ENCODE data around the gene MLEC.
"Not testable (repeated sequence)": the region's sequence is repeated elsewhere in the genome, so short reads cannot be mapped to it uniquely, and the experiment has no call there.

MLEC gene

DNA sequence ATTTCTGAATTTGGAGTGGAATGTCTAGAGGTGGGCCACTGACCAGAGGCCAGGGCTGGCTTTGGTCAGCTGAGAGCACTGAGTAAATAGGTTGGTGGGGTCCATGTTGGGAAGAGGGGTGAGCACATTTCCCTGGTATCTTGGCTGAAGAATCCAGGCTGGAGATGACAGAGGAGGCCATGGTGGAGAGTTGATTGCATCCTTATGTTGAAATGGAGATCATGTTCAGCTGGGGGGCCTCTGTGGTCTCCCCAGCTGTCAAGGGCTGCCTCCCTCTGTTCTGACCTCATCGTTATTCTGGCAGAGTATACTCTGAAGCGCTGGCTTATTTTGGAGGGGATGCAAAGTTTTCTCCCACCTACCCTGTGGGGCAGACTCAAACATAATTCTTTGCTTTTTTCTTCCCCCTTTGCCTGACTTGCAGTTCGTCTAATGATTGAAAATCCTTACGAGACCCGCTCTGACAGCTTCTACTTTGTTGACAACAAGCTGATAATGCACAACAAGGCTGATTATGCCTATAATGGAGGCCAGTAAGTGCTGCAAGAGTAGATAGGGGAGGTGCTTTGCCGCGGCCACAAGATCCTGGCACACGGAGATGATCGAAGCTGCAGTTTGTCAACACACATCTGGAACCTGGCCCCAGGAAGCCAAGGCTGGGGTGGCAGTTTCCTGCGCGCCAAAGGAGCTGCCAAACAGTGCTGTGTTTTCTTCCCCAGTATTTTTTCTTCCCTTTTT, 32.7 kb downstream of the MLEC start:
- Histone ChIP-seq H3K27ac (ENCODE audit: low read depth, low read length) (no peak overlapping the region), H3K36me3 (ENCODE audit: control insufficient read depth, insufficient read depth, low read length) (peaks cover 28% of the 10 kb centered on the region), H3K27me3 (ENCODE audit: control insufficient read depth, insufficient read depth, low read length) (no peaks in the 10 kb centered on the region), H3K9ac (ENCODE audit: low read length) (no peak overlapping the region), H3K4me1 (ENCODE audit: control insufficient read depth, insufficient read depth, low read length) (no peaks in the 10 kb centered on the region), H3K4me3 (ENCODE audit: low read length) (no peak overlapping the region)

DNA sequence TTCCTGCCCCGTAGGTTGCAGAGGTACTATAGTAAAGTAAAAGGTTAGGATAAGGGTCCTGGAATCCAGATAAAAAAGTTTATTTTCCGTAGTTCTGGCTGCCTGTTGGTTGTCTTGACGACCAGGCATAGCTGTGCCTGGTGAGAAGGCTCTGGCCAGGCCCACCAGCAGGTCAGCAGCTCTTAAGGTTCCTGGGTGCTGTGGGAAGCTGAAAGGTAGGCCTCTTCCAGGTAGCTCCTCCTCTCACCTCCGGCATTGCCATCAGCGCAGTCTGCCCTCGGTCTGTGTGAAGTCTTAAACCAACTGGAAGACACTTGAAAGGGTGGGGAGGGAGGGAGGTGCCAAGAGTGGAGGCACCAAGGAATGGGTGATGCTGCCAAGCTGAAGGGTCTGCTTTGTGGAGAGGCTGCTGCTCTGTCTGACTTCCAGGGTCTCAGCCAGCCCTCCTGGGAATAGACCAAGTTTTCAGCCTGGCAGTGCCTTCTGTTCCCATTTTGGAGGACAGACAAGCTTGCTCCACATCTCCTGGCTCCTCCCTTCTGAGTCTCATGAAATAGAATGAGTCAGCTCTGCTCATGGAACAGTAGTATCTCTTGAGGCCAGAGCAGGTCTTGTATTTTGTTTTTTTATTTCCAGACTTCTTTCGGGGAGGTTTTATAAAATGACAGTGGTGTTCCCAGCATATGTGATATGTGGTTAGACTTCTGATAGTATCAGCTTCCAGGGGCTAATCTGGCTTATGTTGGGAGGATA, 33.5 kb downstream of the MLEC start:
- Histone ChIP-seq H3K27me3 (ENCODE audit: control insufficient read depth, insufficient read depth, low read length) (no peaks in the 10 kb centered on the region), H3K36me3 (ENCODE audit: control insufficient read depth, insufficient read depth, low read length) (peaks cover 25% of the 10 kb centered on the region), H3K27ac (ENCODE audit: low read depth, low read length) (no peak overlapping the region), H3K4me1 (ENCODE audit: control insufficient read depth, insufficient read depth, low read length) (no peaks in the 10 kb centered on the region), H3K9ac (ENCODE audit: low read length) (no peak overlapping the region), H3K4me3 (ENCODE audit: low read length) (no peak overlapping the region)

DNA sequence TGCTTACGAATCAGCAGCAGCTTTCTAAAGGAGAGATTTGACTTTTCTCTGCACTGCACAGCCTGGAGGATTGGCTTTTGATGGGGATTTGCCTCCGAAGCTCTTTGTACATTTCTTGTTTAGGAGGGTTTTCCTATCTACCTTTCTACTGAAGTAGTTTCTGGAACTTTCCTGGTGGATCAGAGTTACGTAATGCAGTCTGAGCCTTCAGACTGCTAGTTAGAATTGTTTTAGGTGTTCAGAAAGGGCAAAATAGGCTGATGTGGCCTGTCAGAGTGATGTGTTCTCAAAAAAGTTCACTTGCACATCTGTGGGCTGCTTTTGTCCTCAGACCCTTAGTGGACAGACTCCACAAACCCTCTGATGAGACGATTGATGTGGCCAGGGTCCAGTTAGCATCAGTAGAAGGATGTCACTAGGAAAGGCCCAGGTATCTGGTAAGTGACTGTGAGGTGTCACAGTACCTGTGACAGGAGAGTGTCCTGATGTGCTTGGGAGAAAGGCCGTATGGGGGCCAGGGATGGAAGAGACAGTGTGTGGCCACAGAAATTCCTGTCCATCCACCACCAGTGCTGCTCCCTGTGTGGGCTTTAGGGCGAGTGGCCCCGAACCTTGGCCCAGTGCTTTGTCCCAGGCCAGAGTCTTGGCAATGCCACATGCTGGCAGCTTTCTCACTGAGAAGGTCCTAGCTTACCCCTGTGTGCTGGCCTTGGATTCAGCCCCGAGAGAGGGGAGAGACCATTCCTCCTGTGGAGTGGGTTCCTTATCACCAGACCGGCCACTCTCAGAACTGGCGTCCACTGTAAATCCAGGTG, 34.2 kb downstream of the MLEC start:
- Histone ChIP-seq H3K27ac (ENCODE audit: low read depth, low read length) (no peak overlapping the region), H3K9ac (ENCODE audit: low read length) (no peak overlapping the region)

DNA sequence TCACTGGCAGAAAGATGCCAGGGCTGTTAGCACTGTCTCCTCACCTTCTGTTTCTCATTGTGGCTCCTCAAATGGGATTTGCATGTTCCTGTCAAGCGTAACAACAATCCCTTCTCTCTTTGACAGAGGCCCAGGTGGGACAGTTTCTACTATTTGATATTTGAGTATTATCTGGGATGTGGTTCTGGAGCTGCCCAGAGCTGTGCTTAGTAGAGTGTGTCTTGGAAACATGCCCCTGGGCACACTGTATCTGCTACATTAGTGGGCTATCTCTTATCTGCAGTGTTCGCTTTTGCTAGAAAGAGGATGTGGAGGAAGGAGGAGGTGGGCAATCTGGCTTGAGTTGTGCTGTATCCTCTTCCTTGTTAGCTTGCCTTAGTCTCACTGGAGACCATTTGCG, 34.9 kb downstream of the MLEC start:
- Histone ChIP-seq H3K27ac (ENCODE audit: low read depth, low read length) (no peak overlapping the region), H3K4me3 (ENCODE audit: low read length) (no peak overlapping the region), H3K36me3 (ENCODE audit: control insufficient read depth, insufficient read depth, low read length) (peaks cover 19% of the 10 kb centered on the region), H3K4me1 (ENCODE audit: control insufficient read depth, insufficient read depth, low read length) (no peaks in the 10 kb centered on the region), H3K9ac (ENCODE audit: low read length) (no peak overlapping the region), H3K27me3 (ENCODE audit: control insufficient read depth, insufficient read depth, low read length) (no peaks in the 10 kb centered on the region)

More for the DNA sequence above, 34.2 kb downstream of the MLEC start:
- Histone ChIP-seq H3K27me3 (ENCODE audit: control insufficient read depth, insufficient read depth, low read length) (no peaks in the 10 kb centered on the region), H3K4me3 (ENCODE audit: low read length) (no peak overlapping the region), H3K36me3 (ENCODE audit: control insufficient read depth, insufficient read depth, low read length) (peaks cover 22% of the 10 kb centered on the region), H3K4me1 (ENCODE audit: control insufficient read depth, insufficient read depth, low read length) (no peaks in the 10 kb centered on the region)

DNA sequence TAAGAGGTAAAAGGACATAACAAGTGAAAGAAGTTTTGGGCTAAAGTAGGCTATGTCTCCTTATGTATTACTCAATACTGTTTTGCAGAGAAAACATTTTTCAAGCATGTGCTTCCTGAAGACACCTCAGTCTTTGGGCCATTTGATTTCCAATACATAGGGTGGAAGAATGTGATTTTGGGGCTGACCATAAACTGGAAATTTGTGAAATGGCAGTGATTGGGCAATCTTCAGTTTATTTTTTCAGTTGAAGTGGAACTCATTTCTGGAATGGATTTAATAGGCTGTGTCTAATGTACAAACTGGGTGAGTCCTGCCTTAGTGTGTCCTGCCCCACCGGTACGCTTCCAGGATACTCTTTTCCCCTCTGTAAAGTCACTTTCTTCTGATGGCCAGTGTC, 35.8 kb downstream of the MLEC start:
- H3K27me3 ChIP-seq (ENCODE audit: control insufficient read depth, insufficient read depth, low read length) = no peaks in the 10 kb centered on the region
- no peak overlapping the region for H3K9ac ChIP-seq (ENCODE audit: low read length)
- no peak overlapping the region for H3K4me3 ChIP-seq (ENCODE audit: low read length)
- no peak overlapping the region for H3K27ac ChIP-seq (ENCODE audit: low read depth, low read length)
- H3K36me3 ChIP-seq (ENCODE audit: control insufficient read depth, insufficient read depth, low read length) = peaks cover 19% of the 10 kb centered on the region
- H3K4me1 ChIP-seq (ENCODE audit: control insufficient read depth, insufficient read depth, low read length) = no peaks in the 10 kb centered on the region

DNA sequence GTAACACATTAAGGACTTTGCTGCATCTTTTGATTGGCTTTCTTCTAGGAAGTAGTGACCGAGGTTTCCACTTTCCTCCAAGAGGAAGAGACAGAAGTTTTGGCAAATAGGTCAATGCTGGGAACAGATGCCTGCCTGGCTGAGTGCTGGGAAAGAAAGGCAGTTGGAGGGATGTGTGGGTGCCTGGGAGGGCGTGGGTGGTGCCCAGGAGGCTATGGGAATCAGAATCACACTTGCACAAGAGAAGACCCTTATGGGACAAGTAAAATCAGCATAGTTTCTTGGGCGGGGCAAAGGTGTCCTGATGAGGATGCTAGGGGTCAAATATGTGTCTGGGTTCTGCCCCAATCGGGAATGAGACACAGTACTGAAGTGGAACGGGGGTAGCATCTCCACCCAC, 37.8 kb downstream of the MLEC start:
- Histone ChIP-seq H3K27me3 (ENCODE audit: control insufficient read depth, insufficient read depth, low read length) (no peaks in the 10 kb centered on the region), H3K36me3 (ENCODE audit: control insufficient read depth, insufficient read depth, low read length) (peaks cover 11% of the 10 kb centered on the region), H3K27ac (ENCODE audit: low read depth, low read length) (no peak overlapping the region), H3K4me1 (ENCODE audit: control insufficient read depth, insufficient read depth, low read length) (no peaks in the 10 kb centered on the region), H3K4me3 (ENCODE audit: low read length) (no peak overlapping the region), H3K9ac (ENCODE audit: low read length) (no peak overlapping the region)

DNA sequence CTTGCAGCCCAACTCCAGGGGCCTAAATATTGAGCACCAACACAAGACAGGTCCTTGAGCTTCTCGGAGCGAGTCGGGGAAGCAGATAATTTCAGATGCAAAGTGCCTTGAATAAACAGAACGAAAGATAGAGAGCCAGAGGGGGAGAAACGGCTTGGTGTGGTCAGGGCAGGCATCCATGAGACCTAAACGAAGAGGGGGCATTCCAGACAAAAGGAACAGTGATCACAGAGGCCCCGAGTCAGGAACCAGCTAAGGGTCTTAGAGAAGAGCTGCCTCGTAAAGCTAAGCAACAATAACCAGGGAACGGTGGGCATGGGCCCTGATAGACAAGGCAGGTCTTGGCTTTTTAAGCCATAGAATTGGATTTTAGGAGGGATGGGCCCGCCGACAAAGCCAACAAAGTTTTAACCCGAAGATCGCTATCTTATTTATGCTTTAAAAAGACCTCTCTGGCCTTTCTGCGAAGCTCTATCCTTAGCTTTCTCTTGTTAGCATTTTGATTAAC, 38.3 kb downstream of the MLEC start:
- no peaks in the 10 kb centered on the region for H3K4me1 ChIP-seq (ENCODE audit: control insufficient read depth, insufficient read depth, low read length)
- H3K4me3 ChIP-seq (ENCODE audit: low read length) = peak overlapping the region; percentile 69
- peak overlapping the region; percentile 53 for H3K27ac ChIP-seq (ENCODE audit: low read depth, low read length)
- peaks cover 6% of the 10 kb centered on the region for H3K36me3 ChIP-seq (ENCODE audit: control insufficient read depth, insufficient read depth, low read length)
- no peak overlapping the region for H3K9ac ChIP-seq (ENCODE audit: low read length)
- no peaks in the 10 kb centered on the region for H3K27me3 ChIP-seq (ENCODE audit: control insufficient read depth, insufficient read depth, low read length)

DNA sequence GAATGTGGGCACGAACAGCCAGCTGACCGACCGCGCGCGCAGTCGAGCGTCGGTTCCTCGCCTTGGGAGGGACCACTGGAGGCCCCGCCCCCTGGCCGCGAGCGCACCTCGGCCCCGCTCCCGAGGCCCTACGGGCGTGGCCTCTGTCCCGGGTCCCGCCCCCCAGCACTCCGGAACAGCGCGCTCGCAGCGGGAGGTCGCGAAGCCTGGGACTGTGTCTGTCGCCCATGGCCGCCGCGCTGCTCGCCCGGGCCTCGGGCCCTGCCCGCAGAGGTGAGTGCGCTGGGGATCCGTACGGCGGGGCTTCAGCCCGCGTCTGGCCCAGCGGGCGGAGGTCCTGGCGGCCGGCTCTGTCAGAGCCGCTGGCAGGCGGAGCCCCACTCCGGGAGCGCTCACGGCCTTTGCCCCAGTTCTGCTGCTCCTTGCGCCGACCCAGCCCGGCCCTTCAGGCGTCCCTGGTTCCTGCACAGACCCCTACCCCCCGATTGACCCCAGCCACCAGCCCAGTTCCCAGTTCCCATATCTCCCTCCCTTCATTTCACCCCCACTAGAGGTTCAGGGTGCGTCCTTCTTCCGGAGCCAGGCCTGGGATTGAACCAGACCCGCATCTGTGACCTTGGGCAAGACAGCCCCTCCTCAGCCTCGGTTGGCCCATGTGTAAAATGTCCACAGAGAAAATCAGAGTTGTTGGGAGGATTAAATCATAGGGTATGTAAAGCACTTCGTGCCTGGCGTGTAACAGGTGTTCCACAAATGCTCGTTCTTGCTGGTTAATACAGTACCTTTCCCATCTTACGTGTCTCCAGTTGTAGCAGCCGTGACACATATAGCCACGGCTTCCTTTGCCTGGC, 38.9 kb downstream of the MLEC start, which contains the start of gene ACADS:
Gene ACADS (plus strand): TSS at position 168 of the 851 bp plus-strand sequence. CDS start 60 bp downstream, at position 228.
- peak within 1 kb of the TSS; percentile 67 for H3K27ac ChIP-seq (ENCODE audit: low read depth, low read length)
- peaks cover 5% of the 10 kb centered on the region for H3K36me3 ChIP-seq (ENCODE audit: control insufficient read depth, insufficient read depth, low read length)
- H3K4me3 ChIP-seq (ENCODE audit: low read length) = peak within 1 kb of the TSS; percentile 69
- no peaks in the 10 kb centered on the region for H3K4me1 ChIP-seq (ENCODE audit: control insufficient read depth, insufficient read depth, low read length)
- no peaks in the 10 kb centered on the region for H3K27me3 ChIP-seq (ENCODE audit: control insufficient read depth, insufficient read depth, low read length)
- peak within 1 kb of the TSS; percentile 6 for H3K9ac ChIP-seq (ENCODE audit: low read length)

DNA sequence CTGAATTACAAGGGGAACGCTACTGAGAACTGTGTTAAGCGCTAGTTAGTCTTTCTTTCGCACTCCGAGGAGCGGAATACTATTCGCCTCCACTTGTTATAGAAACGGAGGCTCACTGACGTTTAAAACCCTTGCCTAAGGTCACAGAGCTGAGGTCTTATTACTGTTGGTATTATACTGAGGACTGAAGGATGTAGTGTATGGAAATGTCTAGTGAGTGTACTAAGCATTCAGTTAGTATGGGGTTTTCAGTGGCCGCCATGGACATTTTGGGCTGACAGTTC, 39.5 kb downstream of the MLEC start:
- H3K27ac ChIP-seq (ENCODE audit: low read depth, low read length) = peak overlapping the region; percentile 67
- H3K36me3 ChIP-seq (ENCODE audit: control insufficient read depth, insufficient read depth, low read length) = peaks cover 5% of the 10 kb centered on the region
- H3K4me1 ChIP-seq (ENCODE audit: control insufficient read depth, insufficient read depth, low read length) = no peaks in the 10 kb centered on the region
- peak overlapping the region; percentile 69 for H3K4me3 ChIP-seq (ENCODE audit: low read length)
- H3K9ac ChIP-seq (ENCODE audit: low read length) = peak overlapping the region; percentile 6
- H3K27me3 ChIP-seq (ENCODE audit: control insufficient read depth, insufficient read depth, low read length) = no peaks in the 10 kb centered on the region

DNA sequence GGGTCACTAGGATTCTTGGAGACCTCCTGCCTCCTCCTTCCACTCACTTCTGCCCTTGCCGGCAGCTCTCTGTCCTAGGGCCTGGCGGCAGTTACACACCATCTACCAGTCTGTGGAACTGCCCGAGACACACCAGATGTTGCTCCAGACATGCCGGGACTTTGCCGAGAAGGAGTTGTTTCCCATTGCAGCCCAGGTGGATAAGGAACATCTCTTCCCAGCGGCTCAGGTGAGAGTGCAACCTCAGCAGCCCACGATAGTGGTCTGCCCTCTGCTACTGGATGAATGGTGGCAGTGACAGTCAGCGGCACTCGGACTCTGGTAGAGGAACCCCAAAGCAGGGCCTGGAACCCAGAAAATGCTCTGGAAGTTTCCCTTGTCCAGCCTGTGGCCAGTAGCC, 40.0 kb downstream of the MLEC start:
- Histone ChIP-seq H3K4me1 (ENCODE audit: control insufficient read depth, insufficient read depth, low read length) (no peaks in the 10 kb centered on the region), H3K36me3 (ENCODE audit: control insufficient read depth, insufficient read depth, low read length) (peaks cover 4% of the 10 kb centered on the region), H3K9ac (ENCODE audit: low read length) (no peak overlapping the region), H3K27ac (ENCODE audit: low read depth, low read length) (no peak overlapping the region), H3K27me3 (ENCODE audit: control insufficient read depth, insufficient read depth, low read length) (no peaks in the 10 kb centered on the region), H3K4me3 (ENCODE audit: low read length) (peak overlapping the region; percentile 69)

DNA sequence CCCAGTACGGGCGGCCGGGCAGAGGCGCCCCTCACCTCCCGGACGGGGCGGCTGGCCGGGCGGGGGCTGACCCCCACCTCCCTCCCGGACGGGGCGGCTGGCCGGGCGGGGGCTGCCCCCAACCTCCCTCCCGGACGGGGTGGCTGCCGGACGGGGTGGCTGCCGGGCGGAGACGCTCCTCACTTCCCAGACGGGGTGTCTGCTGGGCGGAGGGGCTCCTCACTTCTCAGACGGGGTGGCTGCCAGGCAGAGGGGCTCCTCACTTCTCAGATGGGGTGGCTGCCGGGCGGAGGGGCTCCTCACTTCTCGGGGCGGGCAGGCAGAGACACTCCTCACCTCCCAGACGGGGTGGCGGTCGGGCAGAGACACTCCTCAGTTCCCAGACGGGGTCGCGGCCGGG, 45.2 kb downstream of the MLEC start:
- not testable (repeated sequence) for H3K4me3 ChIP-seq (ENCODE audit: low read length); H3K27me3 ChIP-seq (ENCODE audit: control insufficient read depth, insufficient read depth, low read length); H3K4me1 ChIP-seq (ENCODE audit: control insufficient read depth, insufficient read depth, low read length); H3K27ac ChIP-seq (ENCODE audit: low read depth, low read length); H3K9ac ChIP-seq (ENCODE audit: low read length); H3K36me3 ChIP-seq (ENCODE audit: control insufficient read depth, insufficient read depth, low read length)
